CD4-positive, alpha-beta T cell treated with Interleukin-1 beta for 1 hour (primary cell): ENCODE measurements around the gene BBS9.
"Not testable (repeated sequence)": the region's sequence is repeated elsewhere in the genome, so short reads cannot be mapped to it uniquely, and the experiment has no call there.

Experiments used
- DNase-seq, 2 donors: peaks; one replicate each; pipeline ENCODE4 v3.0.0-alpha.2; 2020 to 2022

Gene BBS9

DNA sequence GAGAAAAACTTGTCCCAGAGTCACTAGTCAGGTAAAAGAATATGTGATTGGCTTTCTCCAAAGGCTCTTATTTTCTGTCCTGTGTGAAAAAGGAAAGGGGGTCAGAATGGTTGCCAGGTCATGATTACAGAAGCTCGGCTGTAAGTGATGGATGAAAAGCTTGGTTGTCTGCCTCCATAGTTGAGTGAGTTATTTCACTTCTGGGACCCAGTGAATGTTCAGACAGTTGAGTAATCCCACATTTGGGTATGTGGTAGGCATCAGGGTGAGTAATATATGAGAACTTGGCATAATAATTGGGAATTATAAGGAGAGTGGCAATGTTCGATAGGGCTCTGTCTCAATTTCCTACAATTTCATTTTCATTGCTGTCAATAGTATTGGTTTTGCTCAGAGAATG, 72.5 kb downstream of the BBS9 start:
- no peak for DNase-seq

DNA sequence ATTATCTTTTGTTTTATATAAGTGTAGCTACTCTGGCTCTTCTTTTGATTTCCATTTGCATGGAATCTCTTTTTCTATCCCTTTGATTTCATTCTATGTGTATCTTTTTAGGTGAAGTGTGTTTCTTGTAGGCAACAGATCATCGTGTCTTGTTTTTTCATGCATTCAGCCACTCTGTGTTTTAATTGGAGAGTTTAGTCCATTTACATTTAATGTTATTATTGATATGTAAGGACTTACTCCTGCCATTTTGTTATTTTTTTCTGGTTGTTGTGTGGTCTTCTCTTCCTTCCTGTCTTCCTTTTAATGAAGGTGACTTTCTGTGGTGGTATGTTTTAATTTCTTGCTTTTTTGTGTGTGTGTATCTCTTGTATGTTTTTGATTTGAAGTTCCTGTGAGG, 81.6 kb downstream of the BBS9 start:
- no peak for DNase-seq

- no peak for DNase-seq
Observed at GRCh38 chr7:33212144-33212543, 82.8 kb downstream of the BBS9 start.

- DNase-seq = no peak
Observed at GRCh38 chr7:33215992-33216391, 86.6 kb downstream of the BBS9 start.

- no peak for DNase-seq
Observed at GRCh38 chr7:33217595-33217994, 88.2 kb downstream of the BBS9 start.

- not testable (repeated sequence) for DNase-seq
Observed at GRCh38 chr7:33218841-33219535, 89.6 kb downstream of the BBS9 start.

GRCh38 chr7:33220231-33220630, 90.9 kb downstream of the BBS9 start:
- no peak for DNase-seq

DNA sequence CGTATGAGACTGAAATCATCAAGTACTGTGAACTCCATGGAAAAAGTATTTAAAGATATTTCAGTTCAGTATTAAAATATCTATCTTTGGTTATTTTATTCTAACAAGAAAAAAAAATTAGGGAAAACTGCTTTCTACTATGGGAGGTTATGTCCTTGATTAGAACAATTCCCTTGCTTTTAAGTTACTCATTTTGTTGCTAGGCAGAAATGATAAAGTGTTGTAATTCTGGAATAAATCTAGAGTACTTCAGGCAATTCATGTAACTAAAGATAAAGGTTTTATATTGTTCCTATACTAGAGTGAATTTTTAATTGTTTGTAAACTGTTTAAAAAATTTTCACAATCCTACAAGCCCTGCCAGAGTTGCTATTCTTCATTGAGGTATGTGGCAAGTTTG, 92.0 kb downstream of the BBS9 start:
- DNase-seq = no peak

DNA sequence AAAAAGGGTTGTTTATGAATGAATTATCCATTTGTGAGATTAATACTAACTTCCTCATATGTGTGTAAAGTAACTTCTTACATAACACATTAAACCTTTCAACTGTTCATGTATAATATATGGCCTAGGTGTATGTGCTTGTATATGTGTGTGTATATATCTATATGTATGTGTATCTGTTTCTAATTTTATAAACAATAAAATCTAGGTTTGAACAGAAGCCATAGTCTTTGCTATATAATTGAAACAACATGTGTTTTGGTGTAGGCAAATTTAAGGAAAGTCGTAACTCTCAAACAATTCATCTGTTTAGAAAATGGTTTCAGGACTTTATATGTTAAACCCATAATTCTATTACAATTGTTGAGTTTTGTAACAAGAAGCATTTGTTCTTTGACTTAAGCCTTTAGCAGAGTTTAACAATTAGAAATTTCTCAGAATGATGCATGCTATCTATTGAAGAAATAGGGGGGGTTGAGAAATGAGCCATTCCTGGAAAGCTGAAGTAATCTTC, 103.3 kb downstream of the BBS9 start:
- DNase-seq = no peak

DNA sequence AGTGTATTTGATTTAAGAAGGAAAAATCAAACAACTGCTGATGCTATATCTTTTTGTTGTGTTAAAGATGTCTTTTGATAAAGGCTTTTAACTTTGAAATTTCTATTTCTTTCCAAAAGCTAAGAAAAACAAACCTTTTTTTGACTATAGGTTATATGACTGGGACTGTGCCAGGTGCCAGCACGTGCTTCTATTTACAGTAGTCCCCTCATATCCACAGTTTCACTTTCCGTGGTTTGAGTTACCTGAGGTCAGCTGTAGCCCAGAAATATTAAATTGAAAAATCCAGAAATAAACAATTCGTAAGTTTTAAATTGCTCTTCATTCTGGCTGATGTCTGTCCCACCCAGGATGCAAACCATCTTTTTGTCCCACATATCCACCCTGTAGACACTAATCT, 104.3 kb downstream of the BBS9 start:
- no peak for DNase-seq

GRCh38 chr7:33237036-33237435, 107.7 kb downstream of the BBS9 start:
- no peak for DNase-seq

DNA sequence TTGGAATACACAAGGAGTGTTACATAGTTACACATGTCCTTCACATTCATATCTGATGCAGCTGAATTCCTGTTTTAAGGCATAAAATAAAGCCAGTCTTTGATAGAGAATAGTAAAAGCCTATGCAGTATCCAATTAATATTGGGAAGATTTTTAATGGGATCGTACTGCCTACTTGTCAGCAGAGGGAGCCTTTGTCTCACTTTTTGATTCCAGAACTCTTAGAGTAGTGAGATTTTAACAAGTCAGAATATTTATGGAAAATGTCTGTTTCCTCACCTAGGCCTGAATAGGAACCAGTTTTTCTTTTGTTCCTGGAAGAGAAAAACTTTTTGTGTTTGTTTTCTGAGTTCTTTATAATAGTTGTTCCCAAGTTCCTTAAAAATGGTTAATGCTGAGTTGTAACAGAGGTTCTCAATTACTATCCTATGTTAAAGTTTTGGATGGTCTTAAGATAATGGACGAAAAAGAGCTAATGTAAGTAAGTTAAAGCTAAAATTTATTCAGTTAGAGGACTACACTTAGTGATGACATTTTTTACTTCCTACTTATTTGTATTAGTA, 114.0 kb downstream of the BBS9 start:
- peak in 1 of 2 donors; percentile 1 for DNase-seq

DNA sequence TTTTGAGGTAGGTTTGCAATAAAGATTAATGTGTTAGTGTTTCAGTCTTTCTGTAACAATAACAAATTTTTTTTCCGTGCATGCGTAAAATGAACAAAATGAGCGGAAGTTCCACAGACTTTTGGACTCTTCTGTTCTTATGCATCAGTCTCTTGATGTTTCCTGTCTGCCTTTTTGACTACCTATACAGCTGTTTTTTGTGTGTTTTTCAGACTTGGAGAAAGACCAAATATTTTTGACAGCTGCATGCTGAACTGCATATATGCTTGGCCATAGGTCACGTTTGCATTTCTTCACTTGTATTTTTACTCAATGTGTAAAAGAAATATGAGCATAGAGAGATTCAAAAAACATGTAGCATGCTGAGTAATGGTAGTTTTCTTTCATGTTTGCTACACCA, 119.3 kb downstream of the BBS9 start:
- no peak for DNase-seq

DNA sequence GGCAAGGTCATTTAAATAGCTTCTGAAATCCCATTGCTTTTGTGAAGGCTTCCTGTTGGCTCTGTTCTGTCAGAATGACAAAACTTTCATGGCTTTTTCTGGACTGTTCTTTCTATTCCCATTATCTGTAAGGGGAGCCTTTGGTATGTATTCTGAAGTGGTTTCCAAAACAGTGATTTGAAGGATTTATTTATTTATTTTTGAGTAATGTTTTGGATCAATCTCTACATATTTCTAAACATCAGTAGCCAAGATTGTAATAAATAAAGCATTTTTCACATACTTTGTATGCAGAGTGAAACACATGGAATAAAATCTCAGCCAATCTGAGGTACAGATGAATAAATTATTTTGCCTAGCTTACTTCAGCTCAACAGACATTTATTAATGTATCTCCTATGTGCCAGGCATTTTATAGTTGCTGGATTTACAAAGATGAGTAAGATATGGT, 121.1 kb downstream of the BBS9 start:
- no peak for DNase-seq

GRCh38 chr7:33251301-33251700, 121.9 kb downstream of the BBS9 start:
- no peak for DNase-seq

GRCh38 chr7:33258491-33258951, 129.2 kb downstream of the BBS9 start:
- DNase-seq = no peak

GRCh38 chr7:33261585-33261984, 132.2 kb downstream of the BBS9 start:
- DNase-seq = no peak

DNA sequence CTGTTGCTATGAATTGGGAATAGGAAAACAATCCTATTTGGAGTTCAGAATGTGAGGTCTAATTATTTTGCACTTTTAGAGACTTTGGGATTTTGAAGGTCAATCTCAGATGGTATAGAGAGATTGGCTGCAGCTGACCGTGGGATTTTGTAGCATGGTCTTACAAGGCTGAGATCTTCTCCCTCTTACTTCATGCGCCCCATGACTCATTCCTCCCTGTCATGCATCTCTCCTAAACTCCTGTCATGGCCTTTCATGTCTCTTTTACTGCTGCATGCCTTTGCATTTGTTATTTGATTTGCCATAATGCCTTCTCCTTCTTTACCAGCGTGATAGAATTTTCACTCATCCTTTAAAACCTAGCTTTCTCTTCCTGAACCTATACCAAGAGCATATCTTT, 133.1 kb downstream of the BBS9 start:
- no peak for DNase-seq

- DNase-seq = not testable (repeated sequence)
Observed at GRCh38 chr7:33271839-33272371, 142.5 kb downstream of the BBS9 start.

GRCh38 chr7:33273356-33273755, 144.0 kb downstream of the BBS9 start:
- DNase-seq = no peak

GRCh38 chr7:33276325-33276724, 147.0 kb downstream of the BBS9 start:
- no peak for DNase-seq

DNA sequence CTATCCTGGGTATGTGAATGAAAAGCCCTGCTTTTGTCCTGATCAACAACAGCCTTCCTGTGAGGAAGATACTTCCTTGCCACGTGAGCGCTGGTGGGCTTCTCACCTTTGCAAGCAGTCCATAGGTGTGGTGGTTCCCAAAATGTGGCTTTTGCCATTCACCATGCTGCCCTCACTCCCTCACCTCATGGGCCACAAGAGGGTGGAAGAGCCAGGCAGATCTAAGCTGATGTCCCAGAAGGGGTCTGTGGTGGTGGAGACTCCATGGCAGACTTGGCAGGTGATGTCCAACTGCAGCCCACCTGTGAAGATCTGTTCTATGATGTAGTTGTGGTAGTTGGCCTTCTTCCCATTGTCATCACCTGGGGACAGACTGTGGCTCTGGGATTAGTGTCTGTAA, 147.4 kb downstream of the BBS9 start:
- no peak for DNase-seq

GRCh38 chr7:33278095-33278494, 148.7 kb downstream of the BBS9 start:
- no peak for DNase-seq

- DNase-seq = no peak
Observed at GRCh38 chr7:33286501-33286900, 157.1 kb downstream of the BBS9 start.
